GF-D8 (cell line): ENCODE measurements around the gene CYP3A4.
"Not testable (repeated sequence)": the region's sequence is repeated elsewhere in the genome, so short reads cannot be mapped to it uniquely, and the experiment has no call there.

ENCODE experiments used
- DNase-seq: peaks from one replicate; lab custom pipeline; 2025; lab: John Stamatoyannopoulos, UW

CYP3A4 gene

DNA sequence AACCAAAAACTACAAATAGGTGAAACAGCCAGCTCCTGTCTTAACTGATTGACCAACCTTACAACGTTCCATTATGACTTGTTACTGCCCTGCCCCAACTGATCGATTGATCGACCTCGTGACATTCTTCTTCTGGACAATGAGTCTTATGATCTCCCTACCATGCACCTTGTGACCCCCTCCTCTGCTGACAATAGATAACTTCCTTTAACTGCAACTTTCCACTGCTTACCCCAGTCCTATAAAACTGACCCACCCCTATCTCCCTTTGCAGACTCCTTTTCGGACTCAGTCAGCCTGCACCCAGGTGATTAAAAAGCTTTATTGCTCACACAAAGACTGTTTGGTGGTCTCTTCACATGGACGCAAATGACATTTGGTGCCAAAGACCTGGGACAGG lies 60.8 kb downstream of the CYP3A4 start:
- DNase-seq: not testable (repeated sequence)

DNA sequence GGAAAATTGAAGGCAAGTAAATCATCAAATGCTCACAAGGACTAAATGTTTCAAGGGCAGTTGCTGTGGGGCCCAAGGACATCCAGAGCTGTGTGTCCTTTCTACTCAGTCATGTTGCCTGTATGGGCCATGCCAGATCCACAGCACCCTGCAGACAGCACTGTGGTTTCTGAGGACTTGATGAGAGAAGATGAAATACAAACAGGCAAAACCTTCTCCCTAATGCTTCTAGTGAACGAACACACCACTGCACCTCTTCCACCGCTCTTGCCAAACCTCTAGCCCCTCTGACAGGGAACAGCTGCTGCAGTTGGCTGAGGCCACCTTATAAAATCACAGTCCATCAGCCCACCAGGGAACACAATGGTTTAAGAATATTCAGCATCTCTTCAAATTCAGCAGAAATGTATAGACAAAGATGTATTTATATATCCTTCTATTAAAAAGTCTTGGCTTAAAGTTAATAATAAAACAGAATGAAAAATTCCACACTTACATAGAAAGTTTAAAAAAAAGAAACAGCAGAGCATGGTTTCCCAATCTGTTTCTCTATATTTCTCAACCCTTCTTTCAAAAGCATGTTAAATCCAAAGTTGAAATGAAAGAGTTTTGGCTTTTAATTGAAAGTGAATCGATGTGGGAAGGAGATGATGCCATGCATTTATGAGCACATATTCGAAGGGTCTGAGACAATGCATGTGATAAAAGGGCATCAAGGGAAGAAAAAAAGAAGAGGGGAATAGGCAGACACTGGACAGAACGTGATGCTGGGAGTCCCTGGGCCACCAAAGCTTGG lies 63.0 kb downstream of the CYP3A4 start:
- DNase-seq: no peak

DNA sequence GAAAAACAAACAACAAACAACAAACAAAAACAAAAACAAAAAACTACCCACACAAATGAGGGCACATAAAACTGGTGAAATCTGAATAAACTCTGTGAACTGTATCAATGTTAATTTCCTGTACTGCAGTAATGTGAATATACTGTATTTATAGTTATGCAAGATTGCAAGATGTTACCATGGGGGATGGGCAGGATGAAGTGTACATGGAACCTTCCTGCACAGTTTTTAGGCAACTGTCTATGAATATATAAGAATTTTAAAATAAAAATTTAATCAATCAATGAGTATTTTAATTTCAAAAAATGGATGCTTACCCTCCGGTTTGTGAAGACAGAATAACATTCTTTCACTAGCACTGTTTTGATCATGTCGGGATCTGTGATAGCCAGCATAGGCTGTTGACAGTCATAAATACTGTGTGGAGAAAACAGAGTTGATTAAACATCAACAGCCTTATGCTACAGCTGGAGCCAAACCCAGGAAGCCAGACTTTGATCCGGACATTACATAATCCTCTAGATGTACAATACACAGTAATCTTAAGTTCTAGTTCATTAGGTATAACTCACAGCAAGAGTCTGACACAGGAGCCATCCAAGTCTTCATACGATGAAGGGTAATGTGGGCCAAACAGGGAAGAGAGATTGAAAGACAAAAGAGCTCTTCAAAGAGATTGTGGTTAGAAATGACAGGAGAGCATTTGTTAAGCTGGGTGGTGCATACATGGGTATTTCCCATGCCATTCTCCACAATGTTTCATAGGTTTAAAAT lies 63.8 kb downstream of the CYP3A4 start:
- DNase-seq: no peak

DNA sequence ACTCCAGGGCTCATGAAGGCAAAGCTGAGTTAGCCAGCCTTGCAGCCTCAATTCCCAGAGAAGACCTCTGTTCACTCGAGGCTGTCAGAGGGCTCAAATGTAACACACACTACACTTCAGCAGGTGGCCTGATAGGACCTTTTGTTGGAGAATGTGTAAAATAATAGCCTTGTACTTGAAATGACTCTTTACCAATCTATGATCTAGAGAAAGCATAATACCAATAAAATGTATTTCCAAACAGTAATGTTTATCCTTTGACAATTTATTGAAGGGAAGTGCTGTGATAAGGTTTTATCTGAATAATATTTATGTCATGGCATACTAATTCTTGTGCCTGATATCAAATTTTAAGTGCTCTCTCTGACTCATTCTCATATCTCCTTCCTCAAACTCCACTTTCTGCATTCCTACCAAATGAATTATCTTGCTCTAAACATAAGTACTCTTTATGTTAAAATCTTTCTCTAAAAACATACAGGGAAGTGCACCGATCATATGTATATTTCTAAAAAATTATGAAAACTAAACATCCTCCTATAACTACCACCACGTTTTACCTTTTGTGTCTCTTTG lies 69.9 kb downstream of the CYP3A4 start:
- no peak for DNase-seq

DNA sequence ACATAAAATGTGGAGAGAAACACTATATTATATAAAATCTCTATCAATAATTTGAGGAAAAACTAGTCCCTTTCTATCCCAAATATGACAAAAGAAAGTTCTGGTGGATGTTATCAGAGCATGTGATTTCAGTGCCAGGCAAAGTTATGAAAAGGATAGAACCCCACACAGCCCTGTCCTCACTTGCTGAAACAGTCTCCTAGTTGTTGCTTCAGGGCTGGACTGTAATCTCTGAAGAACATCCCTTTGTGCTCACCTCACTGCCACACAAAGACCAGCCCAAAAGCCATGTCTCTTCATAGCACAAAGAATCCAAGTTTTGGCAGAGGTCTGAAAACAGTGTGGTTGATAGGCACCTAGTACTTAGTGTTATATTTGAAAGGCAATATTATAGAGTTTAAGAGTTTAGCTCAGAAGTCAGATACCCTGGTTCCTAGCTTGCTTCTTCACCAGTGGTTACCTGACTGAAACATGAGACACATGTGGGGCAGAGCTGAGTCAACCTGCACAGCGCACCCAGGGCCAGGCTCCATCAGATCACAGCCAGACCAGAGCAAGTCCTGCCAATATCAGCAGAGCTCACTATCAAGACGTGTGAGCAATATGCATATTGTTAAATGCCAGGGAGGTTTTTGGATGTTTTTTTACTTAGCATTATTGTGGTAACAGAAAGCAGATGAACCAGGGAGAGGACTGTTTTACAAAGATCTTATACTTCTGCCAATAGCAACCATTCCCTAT lies 74.0 kb downstream of the CYP3A4 start:
- DNase-seq: no peak

DNA sequence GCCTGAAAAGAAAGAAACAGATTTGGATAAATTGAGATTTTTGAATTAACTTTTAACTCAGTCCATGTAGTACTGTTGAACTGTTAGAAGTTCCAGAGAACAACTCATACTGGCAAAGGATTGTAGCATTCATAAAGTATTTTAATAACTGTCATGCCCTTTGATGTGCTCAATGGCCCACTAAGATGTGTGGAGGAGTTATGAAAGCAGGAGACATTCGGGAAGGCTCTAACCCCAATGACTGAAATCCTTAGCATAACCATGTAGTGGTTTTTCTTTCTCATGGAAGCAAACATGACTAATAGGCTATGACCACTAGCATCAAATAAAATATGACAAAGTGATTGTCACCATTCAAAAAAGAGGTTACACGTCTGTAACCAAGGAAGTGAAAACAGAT lies 74.7 kb downstream of the CYP3A4 start:
- DNase-seq: no peak

DNA sequence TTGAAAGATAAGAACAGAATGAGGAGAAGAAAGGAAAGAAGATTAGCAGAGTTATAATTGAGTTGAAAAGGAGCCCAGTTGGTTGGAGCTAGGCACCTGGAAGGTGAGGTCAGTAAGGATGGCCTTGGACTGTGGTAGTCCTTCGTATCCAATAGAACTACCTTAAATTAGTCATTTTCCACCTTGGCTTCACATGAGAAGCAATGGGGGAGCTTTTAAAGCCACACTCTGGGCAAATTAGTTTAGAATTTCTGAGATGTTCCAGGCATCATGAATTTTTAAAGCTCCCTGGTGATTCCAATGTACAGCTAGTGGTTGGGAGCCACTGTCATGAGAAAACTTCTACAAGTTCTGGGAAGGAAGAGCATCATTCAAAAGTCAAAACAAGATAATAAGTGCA lies 76.9 kb downstream of the CYP3A4 start:
- DNase-seq: no peak
